Esophagus squamous epithelium (tissue), 5 donors: ENCODE data around the gene SLC27A2. TPM values are rescaled to one million over a fixed set of nuclear protein-coding genes. Genes with fewer than 3 reads are reported as not detected.
"Not testable (repeated sequence)": the region's sequence is repeated elsewhere in the genome, so short reads cannot be mapped to it uniquely, and the experiment has no call there.

Experiments
- DNase-seq: peaks from one replicate; lab custom pipeline; 2025; lab: John Stamatoyannopoulos, UW
- H3K27ac ChIP-seq, 4 donors: fragments of 200-600 bp; sonication (generic); one replicate each; pipeline ENCODE4 v1.5.1; 2016 to 2019; ENCODE audit warnings: mild to moderate bottlenecking in 1 of 4
- H3K27me3 ChIP-seq, 4 donors: fragments of 200-600 bp; sonication (generic); 1 replicate in 3 of 4; 2 replicates in 1 of 4; pipeline versions ENCODE4 v1.5.1 to v1.6.0; 2017 to 2021; ENCODE audit warnings: antibody characterized with exemption in 1 of 4
- H3K36me3 ChIP-seq, 3 donors: fragments of 200-600 bp; sonication (generic); one replicate each; pipeline ENCODE4 v1.5.1; 2016 to 2019
- H3K4me1 ChIP-seq, 3 donors: fragments of 200-600 bp; sonication (generic); one replicate each; pipeline ENCODE4 v1.5.1; 2017 to 2019
- H3K4me3 ChIP-seq, 4 donors: fragments of 200-600 bp; sonication (generic); 1 replicate in 3 of 4; 2 replicates in 1 of 4; pipeline ENCODE4 v1.5.1; 2016 to 2019; ENCODE audit warnings: mild to moderate bottlenecking in 2 of 4, moderate library complexity in 1 of 4
- H3K9me3 ChIP-seq, 3 donors: fragments of 200-600 bp; sonication (generic); one replicate each; pipeline ENCODE4 v1.5.1; 2016 to 2019
- CTCF ChIP-seq, 6 experiments: fragments of 450-650 bp in 4 of 6; fragments of 200-600 bp in 2 of 6; sonication (generic) in 2 of 6; IDR thresholded peaks; one replicate each; pipeline ENCODE4 v1.5.1; 2016 to 2019; ENCODE audit warnings: antibody characterized with exemption in 6 of 6, mild to moderate bottlenecking in 4 of 6, moderate library complexity in 4 of 6
- POLR2A ChIP-seq, 4 donors: fragments of 450-650 bp; IDR thresholded peaks; one replicate each; pipeline ENCODE4 v1.6.1; 2017; ENCODE audit warnings: antibody characterized with exemption in 4 of 4, mild to moderate bottlenecking in 4 of 4, moderate library complexity in 3 of 4
- WGBS, 2 donors: methylation state at CpG; one replicate each; pipeline ENCODE4 v1.1.5; 2018; 5-methylcytosine and 5-hydroxymethylcytosine counted together
- intact Hi-C: fragments of 100-400 bp; cut with DNase I; formaldehyde crosslinking; loops from one replicate; pipeline ENCODE4 v1.15.0; 2022
- total RNA-seq, 4 donors: library from RNA; depleted of rRNA; stranded (reverse); fragments of >200 nt; gene quantifications; one replicate each; pipeline ENCODE4 v1.1.0, GENCODE V29; 2016
- donor health status: DM: yes; HTN: yes; CAD: no.

The SLC27A2 gene
- total RNA-seq, 4 donors from 2014 or later = 2.2 to 9.4 (median 3.8) TPM

- Histone ChIP-seq H3K36me3 (no peaks in the 10 kb centered on the region), H3K4me3 (no peak overlapping the region), H3K9me3 (no peaks in the 10 kb centered on the region), H3K27me3 (no peaks in the 10 kb centered on the region), H3K27ac (no peak overlapping the region), H3K4me1 (peaks cover 0 to 8% (median 0%) of the 10 kb centered on the region in 3 donors)
- no peak for TF ChIP-seq CTCF (IDR thresholded peaks at IDR 0.05)
- TF ChIP-seq POLR2A (IDR thresholded peaks at IDR 0.05) = no peak
- 76 to 77% methylated on average over 4 of the region's 4 CpGs for WGBS, 2 donors
- no peak for DNase-seq
- intact Hi-C loops = no loop called here
Measured at GRCh38 chr15:50168379-50168778, 13.6 kb upstream of the SLC27A2 start.

GRCh38 chr15:50168783-50169411 lies 13.1 kb upstream of the SLC27A2 start:
- 50 to 66% methylated on average over 4 to 10 of the region's 10 CpGs for WGBS, 2 donors
- no peak for DNase-seq
- Histone ChIP-seq H3K9me3 (no peaks in the 10 kb centered on the region), H3K27me3 (no peaks in the 10 kb centered on the region), H3K36me3 (no peaks in the 10 kb centered on the region), H3K4me3 (no peak overlapping the region), H3K27ac (no peak overlapping the region), H3K4me1 (peaks cover 0 to 8% (median 0%) of the 10 kb centered on the region in 3 donors)
- intact Hi-C loops = no loop called here
- no peak for TF ChIP-seq CTCF (IDR thresholded peaks at IDR 0.05)
- TF ChIP-seq POLR2A (IDR thresholded peaks at IDR 0.05) = no peak

- 96% methylated on average over 4 of the region's 35 CpGs; no CpG with 5 or more reads in 1 of the 2 donors for WGBS, 2 donors
- H3K4me3 ChIP-seq, DNase-seq, H3K27me3 ChIP-seq, H3K36me3 ChIP-seq, H3K9me3 ChIP-seq, intact Hi-C loops, H3K4me1 ChIP-seq, H3K27ac ChIP-seq: not testable (repeated sequence)
Measured at GRCh38 chr15:50172360-50172895, 9.6 kb upstream of the SLC27A2 start.

GRCh38 chr15:50176869-50177268 lies 5.1 kb upstream of the SLC27A2 start:
- TF ChIP-seq POLR2A (IDR thresholded peaks at IDR 0.05) (no peak), CTCF (IDR thresholded peaks at IDR 0.05) (no peak)
- H3K27ac ChIP-seq = no peak overlapping the region
- intact Hi-C loops = no loop called here
- H3K4me1 ChIP-seq = peaks cover 0 to 13% (median 3%) of the 10 kb centered on the region in 3 donors
- no peaks in the 10 kb centered on the region for H3K9me3 ChIP-seq
- H3K27me3 ChIP-seq = peaks cover 0 to 17% (median 0%) of the 10 kb centered on the region in 4 donors
- DNase-seq = no peak
- no peaks in the 10 kb centered on the region for H3K36me3 ChIP-seq
- H3K4me3 ChIP-seq = no peak overlapping the region

GRCh38 chr15:50180091-50180490 lies 1.9 kb upstream of the SLC27A2 start:
- Histone ChIP-seq H3K27ac (no peak overlapping the region), H3K4me3 (no peak overlapping the region), H3K9me3 (no peaks in the 10 kb centered on the region), H3K36me3 (no peaks in the 10 kb centered on the region), H3K27me3 (peaks cover 0 to 41% (median 0%) of the 10 kb centered on the region in 4 donors), H3K4me1 (peaks cover 0 to 28% (median 4%) of the 10 kb centered on the region in 3 donors)
- intact Hi-C loops = no loop called here
- WGBS, 2 donors = 46 to 48% methylated on average over 3 of the region's 3 CpGs
- no peak for DNase-seq
- TF ChIP-seq CTCF (IDR thresholded peaks at IDR 0.05) = no peak
- no peak for TF ChIP-seq POLR2A (IDR thresholded peaks at IDR 0.05)
